K562 (cell line): ENCODE measurements around the gene NR5A2. TPM values are rescaled to one million over a fixed set of nuclear protein-coding genes. Genes with fewer than 3 reads are reported as not detected.
A peak's percentile ranks its signal among the peaks of the same experiment; 100 is the strongest.

Source experiments
- ATAC-seq: fragments of 200-7000 bp; cut with Tn5 transposase; 3 replicates; pipeline ENCODE4 v1.9.1; 2020; ENCODE audit warnings: moderate library complexity
- BruUV-seq: library from RNA; stranded (reverse); fragments of 400-500 nt; replicated peaks from 2 replicates; lab custom pipeline; 2021; lab: Mats Ljungman, UMichigan
- CTCF ChIA-PET: fragments of 300-600 bp; formaldehyde crosslinking; extraction: SDS; loops from one replicate; lab custom pipeline; 2021; ENCODE audit warnings: low intra/inter-chr PET ratio; lab: Yijun Ruan, JAX
- POLR2A ChIA-PET: fragments of 300-600, 350-650 bp; sonication (Branson Sonifier 250); formaldehyde crosslinking; extraction: SDS; loops from one replicate; lab custom pipeline; 2021; ENCODE audit warnings: antibody characterized with exemption, inconsistent platforms; lab: Yijun Ruan, JAX
- DNase-seq, 4 experiments: peaks; one replicate each; pipeline versions ENCODE4 v3.0.0 to v3.0.0-alpha.2; 2011 to 2018; ENCODE audit warnings: low spot score in 3 of 4, mixed read lengths in 3 of 4; ENCODE audit errors: extremely low read depth in 1 of 4
- FAIRE-seq: peaks from 2 replicates; lab custom pipeline; 2011; peaks lifted over from hg19 to GRCh38; lab: Jason Lieb, UNC
- H2AFZ ChIP-seq: 2 replicates; pipeline ENCODE4 v1.6.0; 2011; ENCODE audit warnings: low read depth, low read length, control low read depth, inconsistent platforms
- H3K27ac ChIP-seq: fragments of 200-600 bp; 3 replicates; pipeline ENCODE4 v1.8.0; 2011; ENCODE audit warnings: low read depth, mild to moderate bottlenecking, control low read depth, inconsistent platforms, low read length, moderate library complexity, mixed read lengths; ENCODE audit errors: extremely low read depth
- H3K27me3 ChIP-seq, 2 experiments: fragments of 300-600 bp in 1 of 2; 2 replicates in 1 of 2; 3 replicates in 1 of 2; pipeline versions ENCODE4 v1.6.0 to v1.8.0; 2011; ENCODE audit warnings: inconsistent platforms in 2 of 2, low read length in 2 of 2, mild to moderate bottlenecking in 1 of 2, mixed read lengths in 1 of 2, moderate library complexity in 1 of 2; ENCODE audit not compliant: control insufficient read depth in 2 of 2, insufficient read depth in 2 of 2
- H3K36me3 ChIP-seq: fragments of 300-600 bp; 3 replicates; pipeline ENCODE4 v1.8.0; 2011; ENCODE audit warnings: mild to moderate bottlenecking, low read length, inconsistent platforms; ENCODE audit not compliant: control insufficient read depth, insufficient read depth
- H3K4me1 ChIP-seq, 2 experiments: fragments of 200-600 bp in 1 of 2; replicated peaks in 1 of 2; 2 replicates in 1 of 2; 3 replicates in 1 of 2; pipeline versions ENCODE4 v1.5.1 to v1.8.0; 2011; ENCODE audit warnings: inconsistent platforms in 2 of 2, low read length in 2 of 2, mild to moderate bottlenecking in 1 of 2, mixed read lengths in 1 of 2, moderate library complexity in 1 of 2; ENCODE audit not compliant: control insufficient read depth in 2 of 2, insufficient read depth in 2 of 2
- H3K4me2 ChIP-seq: 2 replicates; pipeline ENCODE4 v1.6.1; 2011; ENCODE audit warnings: low read length, control low read depth, inconsistent platforms, mixed read lengths; ENCODE audit not compliant: insufficient read depth
- H3K4me3 ChIP-seq: fragments of 200-600 bp; sonication (generic), shearing (Covaris generic); 2 replicates; pipeline ENCODE4 v1.5.1; 2016; ENCODE audit warnings: control low read depth, inconsistent platforms
- H3K79me2 ChIP-seq: fragments of 200-600 bp; 3 replicates; pipeline ENCODE4 v1.8.0; 2011; ENCODE audit warnings: low read length, inconsistent platforms; ENCODE audit not compliant: control insufficient read depth, insufficient read depth
- H3K9ac ChIP-seq, 2 experiments: 2 replicates each; pipeline versions ENCODE4 v1.6.0 to v1.6.1; 2011; ENCODE audit warnings: low read depth in 2 of 2, low read length in 2 of 2, control low read depth in 1 of 2, inconsistent platforms in 1 of 2, mild to moderate bottlenecking in 1 of 2, mixed read lengths in 1 of 2; ENCODE audit not compliant: insufficient read depth in 1 of 2
- H3K9me1 ChIP-seq: one replicate; pipeline ENCODE4 v1.6.0; 2011; ENCODE audit warnings: inconsistent platforms, mild to moderate bottlenecking, low read length, moderate library complexity; ENCODE audit not compliant: control insufficient read depth, insufficient read depth
- H3K9me3 ChIP-seq: replicated peaks from 2 replicates; pipeline ENCODE4 v1.5.1; 2011; ENCODE audit warnings: low read depth, low read length, inconsistent platforms; ENCODE audit not compliant: control insufficient read depth, insufficient read depth
- H4K20me1 ChIP-seq: replicated peaks from 2 replicates; pipeline ENCODE4 v1.6.1; 2011; ENCODE audit warnings: low read length, inconsistent platforms, mixed read lengths; ENCODE audit not compliant: control insufficient read depth, insufficient read depth
- AFF4 ChIP-seq: sonication (generic); formaldehyde crosslinking; IDR thresholded peaks from 2 replicates; pipeline ENCODE4 v1.8.0; 2023; ENCODE audit warnings: mild to moderate bottlenecking, missing genetic modification reagents
- ARNT ChIP-seq, 2 experiments: fragments of 450-650 bp; IDR thresholded peaks; 2 replicates each; pipeline ENCODE4 v1.6.1; 2016; ENCODE audit warnings: mild to moderate bottlenecking in 1 of 2
- CEBPG ChIP-seq, 3 experiments: fragments of 200-800 bp in 1 of 3; sonication (Bioruptor generic) in 1 of 3; sonication (generic) in 1 of 3; formaldehyde crosslinking in 1 of 3; IDR thresholded peaks in 2 of 3; conservative IDR thresholded peaks in 1 of 3; 2 replicates each; pipeline versions ENCODE4 v1.6.1 to v1.8.0; 2016 to 2022; ENCODE audit warnings: missing compliant biosample characterization in 2 of 3, missing genetic modification characterization in 2 of 3, mild to moderate bottlenecking in 1 of 3, missing genetic modification reagents in 1 of 3
- CHD1 ChIP-seq: fragments of 200-600 bp; sonication (generic); IDR thresholded peaks from one replicate; pipeline ENCODE4 v1.6.1; 2012; ENCODE audit warnings: mild to moderate bottlenecking, moderate library complexity, low read length, inconsistent platforms
- FOXA3 ChIP-seq, 2 experiments: fragments of 450-650 bp in 1 of 2; sonication (generic) in 1 of 2; formaldehyde crosslinking; IDR thresholded peaks in 1 of 2; conservative IDR thresholded peaks in 1 of 2; 2 replicates each; pipeline versions ENCODE4 v1.4.0 to v1.8.0; 2020 to 2022; ENCODE audit warnings: mild to moderate bottlenecking in 2 of 2, missing genetic modification reagents in 1 of 2
- ILF3 ChIP-seq: fragments of 450-650 bp; IDR thresholded peaks from 2 replicates; pipeline ENCODE4 v1.6.1; 2018; ENCODE audit warnings: antibody characterized with exemption, mild to moderate bottlenecking, moderate library complexity, borderline replicate concordance
- KLF10 ChIP-seq: fragments of 250-450 bp; sonication (Bioruptor Pico); IDR thresholded peaks from 2 replicates; pipeline ENCODE4 v1.6.1; 2021; ENCODE audit warnings: matching md5 sums
- MAZ ChIP-seq, 2 experiments: fragments of 450-650 bp in 1 of 2; sonication (generic) in 1 of 2; formaldehyde crosslinking; IDR thresholded peaks in 1 of 2; conservative IDR thresholded peaks in 1 of 2; 2 replicates each; pipeline versions ENCODE4 v1.4.0 to v1.5.0; 2020; ENCODE audit warnings: mild to moderate bottlenecking in 1 of 2, missing genetic modification reagents in 1 of 2
- MCM7 ChIP-seq, 2 experiments: fragments of 450-650 bp; IDR thresholded peaks; 2 replicates each; pipeline ENCODE4 v1.6.1; 2016 to 2018
- NFYB ChIP-seq: IDR thresholded peaks from 2 replicates; pipeline ENCODE4 v1.6.1; 2011; ENCODE audit warnings: mild to moderate bottlenecking, moderate library complexity; ENCODE audit not compliant: insufficient read length; ENCODE audit errors: extremely low read depth
- PHF21A ChIP-seq: fragments of 450-650 bp; IDR thresholded peaks from 2 replicates; pipeline ENCODE4 v1.6.1; 2017; ENCODE audit warnings: low read depth, borderline replicate concordance
- ZBED1 ChIP-seq: IDR thresholded peaks from 2 replicates; pipeline ENCODE4 v1.6.1; 2014
- ZKSCAN8 ChIP-seq: fragments of 200-800 bp; sonication (Bioruptor generic); IDR thresholded peaks from 2 replicates; pipeline ENCODE4 v1.6.1; 2016; ENCODE audit warnings: missing genetic modification characterization, missing compliant biosample characterization
- ZNF217 ChIP-seq: sonication (generic); formaldehyde crosslinking; IDR thresholded peaks from 2 replicates; pipeline ENCODE4 v1.8.0; 2022; ENCODE audit warnings: mild to moderate bottlenecking, missing genetic modification reagents
- whole genome bisulfite sequencing: fragments of 100-300 bp; shearing (Covaris generic); methylation state at CpG from one replicate; pipeline ENCODE4 v1.1.6; 2016; ENCODE audit warnings: low coverage, mixed read lengths; ENCODE audit not compliant: insufficient coverage; ENCODE audit errors: missing lambda C conversion rate; 5-methylcytosine and 5-hydroxymethylcytosine counted together
- in situ Hi-C: fragments of 300-500 bp; cut with MboI; formaldehyde crosslinking; loops from 4 replicates; pipeline ENCODE4 v1.15.0; 2018; ENCODE audit warnings: inconsistent platforms, mixed read lengths
- intact Hi-C: fragments of 100-400 bp; cut with micrococcal nuclease; formaldehyde crosslinking; loops from 2 replicates; pipeline ENCODE4 v1.14.2; 2022
- polyA plus RNA-seq, 8 experiments: library from polyadenylated mRNA; depleted of rRNA in 4 of 8; stranded (reverse) in 5 of 8; unstranded in 3 of 8; fragments of >200 nt; fragmentation: Nextera tagmentation in 2 of 8; fragmentation: Illumina TruSeq in 1 of 8; extraction: Ambion mirVana in 2 of 8; extraction: Trizol in 1 of 8; gene quantifications; 2 replicates each; pipeline versions ENCODE4 v1.2.1 to v1.2.3, GENCODE V29; 2011 to 2014; ENCODE audit warnings: inconsistent platforms in 1 of 8, missing spikeins in 1 of 8
- total RNA-seq, 7 experiments: library from RNA; depleted of rRNA in 6 of 7; stranded (reverse); fragments of >200 nt in 6 of 7; fragmentation: Illumina TruSeq in 2 of 7; extraction: Trizol in 2 of 7; gene quantifications; 2 replicates each; pipeline versions ENCODE4 v1.2.1 to v1.2.3, GENCODE V29; 2011 to 2021; ENCODE audit warnings: low replicate concordance in 1 of 7
- TF ChIP-seq, protein P1 (sequence below), 2 experiments: fragments of 450-650 bp in 1 of 2; sonication (generic) in 1 of 2; formaldehyde crosslinking in 1 of 2; IDR thresholded peaks in 1 of 2; conservative IDR thresholded peaks in 1 of 2; 2 replicates each; pipeline versions ENCODE4 v1.6.1 to v1.8.1; 2016 to 2023; ENCODE audit warnings: mild to moderate bottlenecking in 2 of 2, moderate library complexity in 2 of 2, inconsistent platforms in 1 of 2, missing genetic modification reagents in 1 of 2
- TF ChIP-seq, protein P2 (sequence below): fragments of 450-650 bp; IDR thresholded peaks from 2 replicates; pipeline ENCODE4 v1.6.1; 2016; ENCODE audit warnings: missing biosample characterization, missing genetic modification characterization

The NR5A2 gene
- total and polyA plus RNA-seq, 9 of the 15 experiments (the other 6 are each of a cell fraction or from before 2014, with no cell fraction given) = 0.13 to 0.40 (median 0.29) TPM

DNA sequence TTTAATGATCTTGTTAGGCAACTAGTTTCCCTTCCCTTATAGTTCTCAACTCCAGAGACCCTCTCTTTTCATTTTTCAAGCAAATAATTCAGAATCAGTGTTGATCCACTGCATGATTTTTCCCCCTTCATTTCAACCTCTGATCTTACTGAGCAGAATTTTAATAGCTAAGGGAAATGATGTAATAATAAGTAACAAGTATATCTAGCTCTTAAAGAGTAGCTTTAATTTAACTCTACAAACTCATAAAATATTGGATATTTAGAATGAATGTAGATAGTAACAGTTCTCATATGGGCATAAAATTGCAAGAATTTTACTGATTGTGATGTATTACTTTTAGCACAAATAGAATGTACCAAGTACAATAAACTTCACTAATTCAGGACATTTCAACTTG, 130.2 kb downstream of the NR5A2 start (continued):
- TF ChIP-seq PHF21A (no peak), ILF3 (no peak), CEBPG (CRISPR knock-in tag; IDR thresholded peaks at IDR 0.05) (no peak), CEBPG (tag; conservative IDR thresholded peaks at IDR 0.05 in 1 of 2, IDR thresholded peaks at IDR 0.05 in 1 of 2) (peak in 1 of 2 experiments; percentile 50; a peak in 2 of 4 replicates)
- TF ChIP-seq, protein P1, sequence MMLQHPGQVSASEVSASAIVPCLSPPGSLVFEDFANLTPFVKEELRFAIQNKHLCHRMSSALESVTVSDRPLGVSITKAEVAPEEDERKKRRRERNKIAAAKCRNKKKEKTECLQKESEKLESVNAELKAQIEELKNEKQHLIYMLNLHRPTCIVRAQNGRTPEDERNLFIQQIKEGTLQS (IDR thresholded peaks at IDR 0.05) = peak; percentile 40
- TF ChIP-seq, protein P1 (CRISPR knock-in tag; conservative IDR thresholded peaks at IDR 0.05) = no peak

- H3K27me3 ChIP-seq = no peaks in the 10 kb centered on the region
- H3K9me1 ChIP-seq = no peaks in the 10 kb centered on the region
- H3K9ac ChIP-seq = no peak overlapping the region
- TF ChIP-seq AFF4 (no peak), ZKSCAN8 (CRISPR knock-in tag) (no peak), MCM7 (IDR thresholded peaks at IDR 0.05) (no peak), ZBED1 (no peak), ARNT (IDR thresholded peaks at IDR 0.05) (no peak), MAZ (CRISPR knock-in tag; conservative IDR thresholded peaks at IDR 0.05 in 1 of 2, IDR thresholded peaks at IDR 0.05 in 1 of 2) (no peak), ZNF217 (CRISPR knock-in tag) (no peak), CHD1 (no peak), FOXA3 (CRISPR knock-in tag; conservative IDR thresholded peaks at IDR 0.05 in 1 of 2, IDR thresholded peaks at IDR 0.05 in 1 of 2) (no peak), KLF10 (CRISPR knock-in tag) (no peak), NFYB (no peak)
- TF ChIP-seq, protein P2, sequence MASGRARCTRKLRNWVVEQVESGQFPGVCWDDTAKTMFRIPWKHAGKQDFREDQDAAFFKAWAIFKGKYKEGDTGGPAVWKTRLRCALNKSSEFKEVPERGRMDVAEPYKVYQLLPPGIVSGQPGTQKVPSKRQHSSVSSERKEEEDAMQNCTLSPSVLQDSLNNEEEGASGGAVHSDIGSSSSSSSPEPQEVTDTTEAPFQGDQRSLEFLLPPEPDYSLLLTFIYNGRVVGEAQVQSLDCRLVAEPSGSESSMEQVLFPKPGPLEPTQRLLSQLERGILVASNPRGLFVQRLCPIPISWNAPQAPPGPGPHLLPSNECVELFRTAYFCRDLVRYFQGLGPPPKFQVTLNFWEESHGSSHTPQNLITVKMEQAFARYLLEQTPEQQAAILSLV (tag) = no peak
- H4K20me1 ChIP-seq = no peaks in the 10 kb centered on the region
- intact Hi-C loops = no loop called here
- H3K4me1 ChIP-seq = no peaks in the 10 kb centered on the region; a peak in 2 of 5 replicates
- 71% methylated on average over 4 of the region's 4 CpGs for WGBS
- H3K4me3 ChIP-seq = no peak overlapping the region
- DNase-seq (no peak), FAIRE-seq (no peak), ATAC-seq (no peak)
- POLR2A ChIA-PET = interaction anchor here (0.6 to 1.4 kb wide), 5 partner anchors 10 to 233 kb away, joined by 3 to 9 read pairs (median 4); no protein-coding TSS in a partner anchor
- no peaks in the 10 kb centered on the region for H3K79me2 ChIP-seq
- H3K36me3 ChIP-seq = no peaks in the 10 kb centered on the region
- in situ Hi-C loops = no loop called here
- CTCF ChIA-PET = no interaction called here
- no peaks in the 10 kb centered on the region for H3K9me3 ChIP-seq
- no TSS peak for BruUV-seq
- H3K4me2 ChIP-seq = no peak overlapping the region
- H3K27ac ChIP-seq = no peak overlapping the region
- H2AFZ ChIP-seq = peak overlapping the region; percentile 21
Measured at GRCh38 chr1:200161801-200162200, 134.3 kb downstream of the NR5A2 start.
